Activated T-helper 9 cell treated with anti-CD3 and anti-CD28 coated beads, Interleukin-2, amount 50 U/mL, for 16 hours (primary cell): ENCODE results near the gene ZAP70.

Experiments used
- DNase-seq: peaks from one replicate; pipeline ENCODE4 v3.0.0-alpha.2; 2020; ENCODE audit warnings: low read depth

Gene ZAP70

GRCh38 chr2:97788986-97789644 lies 75.7 kb downstream of the ZAP70 start:
- DNase-seq = no peak
